Neural crest cell (in vitro differentiated cells): ENCODE results near the gene RAB25. TPM values are rescaled to one million over a fixed set of nuclear protein-coding genes. Genes with fewer than 3 reads are reported as not detected.
A peak's percentile ranks its signal among the peaks of the same experiment; 100 is the strongest.

Experiments used
- DNase-seq: peaks from one replicate; pipeline ENCODE4 v3.0.0; 2021; ENCODE audit warnings: low read depth, mixed read lengths, low spot score
- H3K27ac Mint-ChIP-seq: one replicate; pipeline ENCODE4 v1.8.0; 2021; ENCODE audit warnings: mild to moderate bottlenecking, mixed read lengths; ENCODE audit not compliant: unreplicated experiment
- H3K27me3 Mint-ChIP-seq: 2 replicates; pipeline ENCODE4 v1.8.0; 2021; ENCODE audit warnings: low read depth, mild to moderate bottlenecking, mixed read lengths
- H3K36me3 Mint-ChIP-seq: 2 replicates; pipeline ENCODE4 v1.8.0; 2021; ENCODE audit warnings: low read depth, mild to moderate bottlenecking, mixed read lengths
- H3K4me1 Mint-ChIP-seq: 2 replicates; pipeline ENCODE4 v1.8.0; 2021; ENCODE audit warnings: mixed read lengths
- H3K4me3 Mint-ChIP-seq: one replicate; pipeline ENCODE4 v1.8.0; 2021; ENCODE audit warnings: mild to moderate bottlenecking, mixed read lengths
- H3K9me3 Mint-ChIP-seq: 2 replicates; pipeline ENCODE4 v1.8.0; 2021; ENCODE audit warnings: mixed read lengths
- total RNA-seq: library from RNA; stranded (reverse); gene quantifications from 2 replicates; pipeline ENCODE4 v1.2.1, GENCODE V29; 2021
- TF ChIP-seq, protein P1 (sequence below): fragments of 200-600 bp; sonication (generic); conservative IDR thresholded peaks from 2 replicates; pipeline ENCODE4 v1.5.0; 2021; ENCODE audit warnings: antibody characterized with exemption, mild to moderate bottlenecking

RAB25 gene
- total RNA-seq, 1 donor from 2014 or later, result not detected

DNA sequence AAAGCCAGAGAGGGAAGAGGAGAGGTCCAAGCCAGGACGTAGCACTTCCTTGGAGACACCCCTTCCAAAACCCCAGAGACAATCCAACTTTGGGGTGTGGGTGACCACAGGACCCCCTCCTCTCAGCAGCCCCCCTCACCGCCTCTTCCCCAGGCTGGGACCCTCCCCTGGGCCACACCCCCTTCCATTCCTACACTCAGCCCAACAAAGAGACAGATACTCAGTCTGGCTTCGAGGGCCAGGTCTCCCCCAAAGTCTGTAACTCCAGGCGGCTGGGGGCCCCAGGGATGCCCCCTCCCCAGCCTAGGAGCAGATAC is 19.9 kb downstream of the RAB25 start:
- DNase-seq, result no peak
- TF ChIP-seq, protein P1, sequence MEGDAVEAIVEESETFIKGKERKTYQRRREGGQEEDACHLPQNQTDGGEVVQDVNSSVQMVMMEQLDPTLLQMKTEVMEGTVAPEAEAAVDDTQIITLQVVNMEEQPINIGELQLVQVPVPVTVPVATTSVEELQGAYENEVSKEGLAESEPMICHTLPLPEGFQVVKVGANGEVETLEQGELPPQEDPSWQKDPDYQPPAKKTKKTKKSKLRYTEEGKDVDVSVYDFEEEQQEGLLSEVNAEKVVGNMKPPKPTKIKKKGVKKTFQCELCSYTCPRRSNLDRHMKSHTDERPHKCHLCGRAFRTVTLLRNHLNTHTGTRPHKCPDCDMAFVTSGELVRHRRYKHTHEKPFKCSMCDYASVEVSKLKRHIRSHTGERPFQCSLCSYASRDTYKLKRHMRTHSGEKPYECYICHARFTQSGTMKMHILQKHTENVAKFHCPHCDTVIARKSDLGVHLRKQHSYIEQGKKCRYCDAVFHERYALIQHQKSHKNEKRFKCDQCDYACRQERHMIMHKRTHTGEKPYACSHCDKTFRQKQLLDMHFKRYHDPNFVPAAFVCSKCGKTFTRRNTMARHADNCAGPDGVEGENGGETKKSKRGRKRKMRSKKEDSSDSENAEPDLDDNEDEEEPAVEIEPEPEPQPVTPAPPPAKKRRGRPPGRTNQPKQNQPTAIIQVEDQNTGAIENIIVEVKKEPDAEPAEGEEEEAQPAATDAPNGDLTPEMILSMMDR, result no peak
- no peaks in the 10 kb centered on the region for H3K9me3 Mint-ChIP-seq

DNA sequence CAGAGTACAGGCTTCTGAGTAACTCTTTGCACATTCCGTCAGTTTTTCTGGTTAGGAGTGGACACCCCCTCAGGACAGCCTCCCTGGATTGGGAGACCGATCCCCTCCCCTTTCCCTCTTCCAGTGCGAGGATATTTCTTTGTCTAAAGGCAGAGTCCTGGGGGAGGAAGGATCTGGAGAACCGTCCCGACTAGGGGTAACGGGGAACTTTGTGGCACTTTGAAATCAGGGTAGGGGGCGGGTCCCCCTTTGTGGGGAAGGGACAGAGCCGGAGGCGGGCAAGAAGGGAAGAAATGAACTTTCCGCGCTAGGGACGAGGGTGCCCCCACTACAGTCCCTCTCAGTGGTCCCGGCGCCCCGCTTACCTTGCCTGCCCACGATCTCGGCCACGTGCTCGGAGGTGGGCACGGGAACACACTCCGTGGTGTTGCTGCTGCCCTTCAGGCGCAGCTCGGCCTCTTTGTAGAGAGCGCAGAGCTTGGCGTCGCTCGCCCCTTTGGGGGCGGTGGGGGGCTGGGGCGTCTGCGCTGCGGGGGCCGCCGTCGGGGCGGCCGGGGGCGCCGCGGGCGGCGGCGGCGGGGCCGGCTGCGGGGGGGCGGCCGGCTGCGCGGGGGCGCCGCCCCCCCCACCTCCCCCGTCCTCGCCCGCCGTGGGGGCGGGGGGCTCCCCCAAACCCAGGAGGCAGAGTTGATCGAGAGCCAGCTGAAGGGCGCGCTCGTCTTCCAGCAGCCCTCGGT is 20.4 kb downstream of the RAB25 start:
- DNase-seq, result no peak
- H3K36me3 Mint-ChIP-seq, result peaks cover 20% of the 10 kb centered on the region
- no peaks in the 10 kb centered on the region for H3K27me3 Mint-ChIP-seq
- H3K9me3 Mint-ChIP-seq, result no peaks in the 10 kb centered on the region
- H3K27ac Mint-ChIP-seq, result peak overlapping the region; percentile 98
- peak overlapping the region; percentile 100 for H3K4me3 Mint-ChIP-seq
- peaks cover 68% of the 10 kb centered on the region for H3K4me1 Mint-ChIP-seq
- TF ChIP-seq, protein P1, result no peak

More for the DNA sequence above, 19.9 kb downstream of the RAB25 start:
- peak overlapping the region; percentile 100 for H3K4me3 Mint-ChIP-seq
- peaks cover 20% of the 10 kb centered on the region for H3K36me3 Mint-ChIP-seq
- H3K4me1 Mint-ChIP-seq, result peaks cover 68% of the 10 kb centered on the region
- no peaks in the 10 kb centered on the region for H3K27me3 Mint-ChIP-seq
- H3K27ac Mint-ChIP-seq, result peak overlapping the region; percentile 98

DNA sequence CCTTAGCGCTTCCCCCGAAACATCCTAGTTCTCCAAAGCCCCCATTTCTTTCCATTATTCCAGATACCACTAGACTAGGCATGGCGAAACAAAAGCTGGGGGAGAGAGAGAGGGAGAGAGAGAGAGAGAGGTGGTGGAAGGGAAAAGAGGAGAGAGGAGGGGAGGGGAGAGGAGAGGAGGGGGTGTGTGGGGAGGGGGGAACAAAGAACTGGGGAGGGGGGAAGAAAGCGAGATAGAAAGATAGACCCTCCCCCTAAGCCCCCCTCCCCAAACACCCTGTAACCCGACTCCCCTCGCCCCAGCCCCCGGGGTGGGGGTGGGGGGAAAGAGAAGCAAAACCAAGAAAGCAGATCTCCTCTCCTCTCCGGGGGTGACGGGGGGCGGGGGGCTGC is 21.0 kb downstream of the RAB25 start:
- Mint-ChIP-seq H3K27me3 (no peaks in the 10 kb centered on the region), H3K4me1 (peaks cover 70% of the 10 kb centered on the region)

DNA sequence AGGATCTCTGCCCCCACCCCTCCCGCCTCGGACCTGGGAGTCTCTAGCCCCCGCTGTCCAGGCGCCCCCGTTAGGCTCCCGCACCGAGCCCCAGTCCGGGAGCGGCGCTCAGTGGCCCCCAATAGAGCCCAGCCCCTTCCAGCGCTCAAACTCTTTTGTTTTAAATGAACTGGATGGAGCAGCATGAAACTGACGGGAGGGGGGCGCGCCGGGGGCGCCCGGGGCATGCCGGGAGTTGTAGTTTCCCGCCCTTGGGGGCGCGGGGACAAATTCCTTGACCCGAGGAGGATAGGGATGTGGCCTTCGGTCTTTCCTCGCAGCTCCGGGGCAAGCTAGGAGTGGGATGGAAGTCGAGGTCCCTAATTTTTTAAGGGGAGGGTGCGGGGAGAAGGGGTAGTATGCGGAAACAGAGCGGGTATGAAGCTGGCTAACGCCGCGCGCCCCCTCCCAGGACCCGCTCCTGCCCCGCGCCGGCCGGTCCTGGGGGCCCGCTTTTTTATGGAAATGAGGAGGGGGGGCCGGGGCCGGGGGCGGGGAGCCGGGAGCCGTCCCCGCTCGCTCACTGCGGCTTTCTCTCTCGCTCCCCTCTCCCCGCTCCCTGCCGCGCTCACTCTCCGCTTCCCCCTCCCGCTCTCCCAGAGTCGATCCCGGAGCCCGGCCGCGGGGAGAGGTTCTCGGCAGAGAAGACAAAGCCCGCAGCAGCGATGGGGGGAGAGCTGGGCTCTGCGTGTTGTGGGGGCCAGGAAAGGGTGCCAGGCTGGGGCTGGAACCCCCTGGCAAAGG is 21.5 kb downstream of the RAB25 start, which contains the start of gene MEX3A:
Gene MEX3A, minus strand, starts transcription at position 157 of the 783 bp plus-strand sequence. CDS start 467 bp downstream, outside the sequence.
- Mint-ChIP-seq H3K4me3 (peak within 1 kb of the TSS; percentile 100), H3K36me3 (peaks cover 17% of the 10 kb centered on the region), H3K27me3 (no peaks in the 10 kb centered on the region), H3K9me3 (no peaks in the 10 kb centered on the region), H3K27ac (peak within 1 kb of the TSS; percentile 98), H3K4me1 (peaks cover 70% of the 10 kb centered on the region)
- DNase-seq, result peak; percentile 94
- TF ChIP-seq, protein P1, result no peak

More for the DNA sequence above, 21.0 kb downstream of the RAB25 start:
- DNase-seq, result no peak
- Mint-ChIP-seq H3K9me3 (no peaks in the 10 kb centered on the region), H3K4me3 (peak overlapping the region; percentile 98), H3K36me3 (peaks cover 20% of the 10 kb centered on the region), H3K27ac (peak overlapping the region; percentile 91)
- TF ChIP-seq, protein P1, result no peak

DNA sequence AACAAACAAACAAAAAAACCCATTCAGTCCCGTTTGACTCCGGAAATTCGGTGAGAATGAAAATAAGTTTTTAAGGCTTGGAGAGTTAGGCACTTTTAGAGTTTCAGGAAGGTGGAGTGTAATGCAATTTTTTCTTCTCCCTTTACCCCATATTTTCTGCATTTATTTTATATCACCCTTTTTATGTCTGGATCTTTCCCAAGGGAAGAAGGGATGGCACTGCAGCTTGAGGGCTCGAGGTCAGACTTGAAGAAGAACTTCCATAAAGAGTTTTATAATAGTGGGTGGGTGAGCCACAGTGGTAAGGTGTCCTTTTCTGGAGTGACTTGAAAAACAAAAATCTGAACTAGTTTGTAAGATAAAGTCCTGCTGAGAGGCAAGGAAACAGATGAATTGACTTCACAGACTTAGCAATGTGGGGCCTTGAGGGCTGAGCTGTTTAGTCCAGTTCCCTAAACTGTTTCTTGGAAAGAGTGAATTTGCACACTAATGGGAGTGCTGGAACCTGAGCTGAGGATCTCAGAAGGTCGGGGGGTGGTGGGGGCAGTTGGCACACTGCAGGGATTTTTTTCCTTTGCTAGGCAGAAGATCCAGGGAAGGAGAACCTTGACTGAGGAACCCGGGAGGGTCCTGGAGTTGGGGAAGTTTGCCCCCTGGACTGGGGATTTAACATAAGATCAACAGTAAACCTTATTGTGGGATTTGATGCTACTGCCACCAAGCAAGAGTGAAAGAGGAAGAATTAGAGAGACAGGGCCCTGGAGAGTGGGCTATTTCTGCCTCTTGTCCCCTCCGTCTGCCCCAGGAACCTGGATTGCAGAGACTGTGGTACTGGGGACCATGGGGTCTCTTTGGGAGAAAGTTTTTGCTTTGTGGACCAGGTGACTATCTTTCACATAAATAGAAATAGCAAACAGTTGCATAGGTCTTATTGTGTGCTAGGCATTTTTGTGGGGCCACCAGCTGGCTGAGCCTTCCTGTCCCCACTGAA is 23.1 kb downstream of the RAB25 start:
- Mint-ChIP-seq H3K4me3 (peak overlapping the region; percentile 98), H3K9me3 (no peaks in the 10 kb centered on the region), H3K4me1 (peaks cover 55% of the 10 kb centered on the region), H3K27ac (peak overlapping the region; percentile 98), H3K27me3 (no peaks in the 10 kb centered on the region), H3K36me3 (peaks cover 6% of the 10 kb centered on the region)
- TF ChIP-seq, protein P1, result no peak
- no peak for DNase-seq
